Stimulated activated CD8-positive, alpha-beta memory T cell treated with anti-CD3 and anti-CD28 coated beads, Interleukin-12 subunit alpha, Interleukin-12 subunit beta, amount 100 ng/mL, for 24 hours (primary cell): ENCODE data around the gene ARIH2.
"Not testable (repeated sequence)": the region's sequence is repeated elsewhere in the genome, so short reads cannot be mapped to it uniquely, and the experiment has no call there.

Experiments
- DNase-seq: peaks from one replicate; pipeline ENCODE4 v3.0.0-alpha.2; 2020; ENCODE audit errors: extremely low read depth

The ARIH2 gene

GRCh38 chr3:48918388-48919214 lies at the start of gene ARIH2:
TSS of gene ARIH2 (plus strand) at chr3:48918842. CDS start at chr3:48927559, 8,717 bp downstream.
- peak; percentile 79 for DNase-seq

GRCh38 chr3:48877671-48878070 lies 41.0 kb upstream of the ARIH2 start:
- DNase-seq = no peak

GRCh38 chr3:48879307-48879993 lies 39.2 kb upstream of the ARIH2 start:
- no peak for DNase-seq

GRCh38 chr3:48879994-48880377 lies 38.7 kb upstream of the ARIH2 start:
- DNase-seq = no peak

- DNase-seq = no peak
Measured at GRCh38 chr3:48881006-48881405, 37.6 kb upstream of the ARIH2 start.

GRCh38 chr3:48881652-48882114 lies 37.0 kb upstream of the ARIH2 start:
- DNase-seq = no peak

- DNase-seq = no peak
Measured at GRCh38 chr3:48885753-48886152, 32.9 kb upstream of the ARIH2 start.

GRCh38 chr3:48891606-48892005 lies 27.0 kb upstream of the ARIH2 start:
- DNase-seq = no peak

- DNase-seq = no peak
Measured at GRCh38 chr3:48894516-48894915, 24.1 kb upstream of the ARIH2 start.

GRCh38 chr3:48896936-48897335 lies 21.7 kb upstream of the ARIH2 start:
- DNase-seq = no peak

- no peak for DNase-seq
Measured at GRCh38 chr3:48897460-48898376, 20.9 kb upstream of the ARIH2 start.

- peak; percentile 75 for DNase-seq
Measured at GRCh38 chr3:48898383-48899234, 20.0 kb upstream of the ARIH2 start, which contains the start of gene SLC25A20. TSS of gene SLC25A20 (minus strand) at chr3:48898882. CDS start at chr3:48898794, 88 bp downstream.

- DNase-seq = no peak
Measured at GRCh38 chr3:48899273-48899672, 19.4 kb upstream of the ARIH2 start.

GRCh38 chr3:48907026-48907425 lies 11.6 kb upstream of the ARIH2 start:
- DNase-seq = not testable (repeated sequence)

GRCh38 chr3:48915296-48915695 lies 3.3 kb upstream of the ARIH2 start:
- DNase-seq = no peak

- peak; percentile 20 for DNase-seq
Measured at GRCh38 chr3:48919215-48920138, 835 bp downstream of the ARIH2 start.

- DNase-seq = no peak
Measured at GRCh38 chr3:48926425-48927392, 8.1 kb downstream of the ARIH2 start.

- no peak for DNase-seq
Measured at GRCh38 chr3:48927928-48928327, 9.3 kb downstream of the ARIH2 start.

GRCh38 chr3:48928679-48929078 lies 10.0 kb downstream of the ARIH2 start:
- no peak for DNase-seq
